NCI-H1048 (cell line): ENCODE results near the gene ANK3.

Source experiments
- DNase-seq: peaks from one replicate; lab custom pipeline; 2025; lab: John Stamatoyannopoulos, UW

Gene ANK3

DNA sequence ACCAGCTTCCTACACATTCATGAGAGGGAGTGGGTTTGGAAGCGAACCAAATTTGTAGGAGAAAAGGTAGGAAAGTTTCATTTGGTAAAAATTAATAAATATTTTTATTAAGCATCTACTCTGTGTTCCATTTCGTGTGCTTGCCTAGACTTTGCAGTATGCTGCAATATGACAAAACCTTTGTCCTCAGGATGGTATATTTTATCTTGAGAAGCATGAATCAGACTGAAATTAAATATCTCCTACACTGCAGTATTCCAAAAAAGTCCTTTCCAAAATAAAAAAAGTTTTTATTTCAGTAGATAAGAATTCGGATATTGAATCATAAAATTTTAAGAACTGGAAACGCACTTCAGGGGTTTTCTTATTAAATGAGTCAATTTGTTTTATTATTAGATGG is 47.7 kb downstream of the ANK3 start:
- no peak for DNase-seq

DNA sequence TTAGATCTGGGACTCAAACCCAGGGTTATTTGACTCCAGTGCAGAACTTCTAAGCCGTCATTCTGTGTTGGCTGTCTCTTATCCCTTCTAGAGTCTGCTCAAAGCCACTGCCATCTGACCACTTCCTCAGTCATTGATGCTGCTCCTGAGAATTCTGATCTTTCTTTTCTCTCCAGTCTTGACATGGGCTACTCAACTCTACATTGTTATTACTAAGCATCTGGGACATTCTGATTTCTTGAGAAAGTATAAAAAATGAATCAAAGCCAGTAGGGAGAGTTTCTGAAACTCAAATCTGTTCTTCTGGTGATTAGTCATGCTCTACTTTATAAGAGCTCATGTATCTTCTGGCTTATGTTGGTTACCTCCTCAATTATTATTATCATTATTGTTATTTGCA is 48.7 kb downstream of the ANK3 start:
- no peak for DNase-seq

DNA sequence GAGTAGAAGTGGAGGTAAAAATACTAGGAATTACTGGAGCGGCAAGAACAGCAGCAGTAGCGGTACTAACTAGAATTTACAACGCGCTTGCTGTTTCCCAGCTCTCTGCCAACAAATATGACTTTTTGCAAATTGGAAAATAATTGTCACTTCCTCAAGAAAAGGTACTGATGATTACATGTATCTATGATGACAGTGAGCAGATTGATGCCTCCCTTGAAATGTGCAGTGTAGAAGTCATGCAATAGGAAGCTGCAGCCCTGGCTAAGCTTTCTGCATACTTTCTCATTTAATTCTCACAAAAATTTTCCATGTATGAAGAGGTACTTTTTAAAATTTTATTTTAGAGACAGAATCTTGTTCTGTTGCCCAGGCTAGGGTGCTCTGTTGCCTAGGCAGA is 49.9 kb downstream of the ANK3 start:
- DNase-seq, result no peak

DNA sequence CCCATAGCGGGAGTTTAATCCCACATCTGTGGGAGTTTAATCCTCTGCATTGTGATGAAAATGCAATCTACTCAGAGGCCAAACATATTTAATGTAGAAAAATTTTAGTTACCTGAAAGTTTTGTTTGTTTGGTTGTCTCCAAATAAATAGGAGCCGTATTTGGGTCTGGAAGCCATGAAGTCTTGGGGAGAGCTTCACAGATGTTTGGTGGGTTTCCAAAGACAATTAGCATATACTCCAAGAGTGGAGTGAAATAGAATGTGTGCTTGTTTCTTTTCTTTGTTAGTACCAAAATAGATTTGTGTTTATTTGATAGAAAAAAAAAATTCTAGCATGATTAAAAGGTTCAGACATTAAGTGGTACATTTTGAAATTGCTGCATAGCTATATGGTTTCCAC is 50.9 kb downstream of the ANK3 start:
- DNase-seq, result no peak

DNA sequence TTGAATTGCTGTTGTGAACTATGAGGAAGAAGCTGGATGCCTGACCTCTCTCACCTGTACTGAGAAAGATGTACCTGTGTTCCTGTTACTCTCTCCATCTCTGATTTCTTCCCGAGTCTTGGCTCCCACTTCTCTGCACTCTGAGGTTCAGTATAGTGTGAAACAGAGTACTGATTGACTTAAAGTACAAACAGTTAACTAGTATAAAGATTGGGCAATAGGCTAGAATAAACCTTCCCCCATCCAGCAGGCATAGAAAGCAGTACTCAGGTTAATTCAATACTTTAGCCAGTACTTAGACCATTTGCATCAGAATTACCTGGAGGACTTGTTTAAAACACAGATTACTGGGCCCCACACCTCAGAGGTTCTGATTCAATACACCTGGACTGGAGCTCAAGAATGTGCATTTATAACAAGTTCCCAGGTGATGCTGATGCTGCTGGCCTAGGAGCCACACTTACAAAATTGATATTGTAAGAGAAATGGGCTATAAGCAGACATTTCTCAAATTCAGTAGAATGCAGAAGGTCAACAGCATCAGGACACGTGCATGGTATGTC is 51.6 kb downstream of the ANK3 start:
- no peak for DNase-seq

DNA sequence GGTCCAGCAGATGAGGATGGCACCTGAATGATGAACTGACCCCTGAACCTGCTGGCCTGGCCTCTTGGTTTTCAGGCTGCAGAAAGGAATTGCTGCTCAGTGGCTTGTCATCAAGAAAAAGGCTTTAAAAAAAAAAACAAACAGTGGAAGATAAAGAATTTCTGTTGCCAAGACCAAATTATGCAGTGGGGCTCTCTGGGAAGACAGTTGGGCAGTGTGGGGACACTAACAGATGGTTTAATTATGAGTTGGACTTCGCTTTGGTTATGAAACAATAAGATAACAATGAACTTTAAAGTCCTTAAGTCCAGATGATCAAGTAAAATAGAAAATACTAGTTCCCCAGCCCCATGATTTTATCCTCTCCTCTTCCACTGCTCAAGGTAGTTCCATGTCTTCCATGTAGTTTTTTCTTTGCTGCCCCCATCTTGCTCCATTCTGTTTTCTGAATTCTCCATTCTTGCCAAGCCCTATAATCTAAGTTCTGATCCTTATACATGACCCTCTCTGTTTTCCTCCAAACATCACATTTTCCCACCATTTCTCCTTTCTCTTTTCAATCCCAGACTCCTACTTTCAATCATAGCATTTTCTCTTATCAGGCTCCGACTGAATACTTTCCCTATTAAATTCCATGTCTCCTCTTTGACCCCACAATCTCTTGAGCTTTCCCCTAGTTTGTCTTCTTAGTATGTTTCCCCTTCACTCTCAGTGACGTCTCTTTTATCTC is 52.6 kb downstream of the ANK3 start:
- DNase-seq, result no peak

DNA sequence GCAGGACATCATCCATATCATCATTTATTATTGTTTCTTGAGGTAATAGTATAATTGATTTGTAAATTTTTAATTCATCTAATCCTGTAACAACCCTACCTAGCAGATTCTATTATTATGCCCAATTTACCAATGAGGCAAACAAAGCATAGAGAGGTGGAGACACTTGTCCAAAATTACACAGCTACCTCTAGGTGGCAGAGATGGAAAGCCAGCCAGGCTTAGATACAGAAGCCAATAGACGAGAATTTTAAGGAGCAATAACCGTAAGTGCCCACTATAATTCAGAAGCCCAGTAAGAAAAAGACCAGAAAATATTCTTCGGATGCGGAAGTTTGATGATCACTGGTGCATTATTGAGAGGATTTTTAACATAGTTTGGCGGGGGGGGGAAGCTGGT is 54.0 kb downstream of the ANK3 start:
- no peak for DNase-seq

DNA sequence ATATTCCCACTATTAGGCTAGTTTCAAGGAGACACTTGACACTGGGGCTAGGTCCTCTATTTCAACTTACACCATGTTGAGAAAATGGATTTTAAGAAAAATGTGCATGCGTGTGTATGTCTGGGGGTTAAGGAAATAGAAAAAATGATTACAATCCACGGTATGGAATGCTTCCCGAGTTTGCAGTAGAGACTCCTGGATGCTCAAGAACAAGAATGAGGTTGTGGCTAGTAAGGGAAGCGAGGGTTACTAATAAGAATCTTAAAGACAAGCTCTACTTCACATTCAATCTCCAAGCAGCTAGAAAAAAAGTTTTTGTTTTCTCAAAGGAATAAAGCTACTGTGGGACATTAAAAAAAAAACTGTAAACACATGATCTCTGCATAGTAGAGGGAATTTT is 54.7 kb downstream of the ANK3 start:
- no peak for DNase-seq

DNA sequence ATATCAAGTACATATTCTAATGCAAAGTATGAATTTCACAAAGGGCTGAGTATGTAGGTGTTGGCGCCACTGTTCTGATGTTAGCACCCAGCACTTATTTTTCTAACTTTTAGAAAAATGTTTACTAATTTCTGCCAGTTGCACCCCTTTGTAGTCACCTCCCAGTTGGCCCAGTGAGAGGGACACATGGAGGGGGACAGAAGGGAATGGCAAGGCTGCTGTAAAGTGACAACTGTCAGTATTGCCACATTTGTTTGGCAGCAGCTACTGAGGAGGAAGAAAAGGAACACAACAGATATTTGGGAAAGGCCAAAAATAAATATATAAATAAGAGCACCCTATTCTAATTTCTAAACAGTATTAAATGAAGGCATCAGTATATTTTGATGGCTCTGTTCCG is 57.3 kb downstream of the ANK3 start:
- DNase-seq, result no peak

DNA sequence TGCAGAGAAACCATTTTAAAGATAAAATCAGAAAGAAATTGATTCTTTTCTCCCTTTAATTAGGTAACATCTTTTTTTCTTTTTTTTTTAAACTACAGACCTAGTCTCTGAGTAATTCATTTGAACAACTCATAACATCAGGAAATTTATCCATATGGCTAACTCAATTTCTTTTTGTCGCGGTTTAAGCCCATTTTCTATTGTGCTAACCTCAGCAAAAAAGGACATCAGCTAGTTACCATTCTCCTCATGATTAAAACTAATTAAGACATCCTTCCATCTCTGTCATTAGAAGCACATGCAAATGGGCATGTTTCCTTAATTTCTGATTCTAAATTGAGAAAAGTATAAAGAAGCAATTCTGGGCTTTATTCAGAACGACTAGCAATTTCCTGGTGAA is 57.8 kb downstream of the ANK3 start:
- no peak for DNase-seq

DNA sequence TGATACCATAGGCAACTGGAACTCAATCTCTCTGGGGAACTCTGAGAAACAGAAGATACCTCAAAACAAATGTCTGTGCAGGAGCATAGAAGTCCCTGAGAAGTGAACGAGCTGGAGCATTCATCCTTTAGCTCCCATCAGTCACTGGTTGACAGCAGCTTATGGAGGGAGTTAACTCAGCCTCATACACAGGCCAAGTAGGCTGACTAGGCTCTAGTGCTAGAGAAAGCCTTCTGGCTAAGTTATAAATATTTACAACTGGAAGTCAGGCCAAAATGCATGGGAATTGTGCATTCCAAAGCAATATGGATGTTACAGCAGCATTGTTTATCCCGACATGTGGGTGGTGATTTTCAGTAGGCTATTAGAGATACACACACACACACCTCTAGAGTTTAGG is 66.5 kb downstream of the ANK3 start:
- DNase-seq, result no peak

DNA sequence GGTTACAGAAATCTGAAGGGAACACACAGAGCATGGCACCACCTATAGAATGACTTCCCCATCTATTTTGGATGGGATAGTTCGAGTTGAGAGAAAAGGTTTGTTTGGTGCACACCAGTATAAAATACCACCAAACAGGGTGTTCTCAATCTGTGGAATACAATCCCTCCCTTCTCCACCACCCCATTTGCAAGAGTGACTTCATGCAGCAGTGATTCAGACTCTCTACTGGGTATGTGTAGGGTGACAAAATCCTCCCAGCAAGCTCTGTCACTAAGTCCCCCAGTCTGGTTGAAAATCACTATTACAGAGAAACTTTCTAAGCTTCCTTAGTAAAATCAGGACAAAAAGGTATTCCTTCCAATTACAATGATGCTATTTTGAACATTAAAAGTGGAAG is 69.0 kb downstream of the ANK3 start:
- no peak for DNase-seq

DNA sequence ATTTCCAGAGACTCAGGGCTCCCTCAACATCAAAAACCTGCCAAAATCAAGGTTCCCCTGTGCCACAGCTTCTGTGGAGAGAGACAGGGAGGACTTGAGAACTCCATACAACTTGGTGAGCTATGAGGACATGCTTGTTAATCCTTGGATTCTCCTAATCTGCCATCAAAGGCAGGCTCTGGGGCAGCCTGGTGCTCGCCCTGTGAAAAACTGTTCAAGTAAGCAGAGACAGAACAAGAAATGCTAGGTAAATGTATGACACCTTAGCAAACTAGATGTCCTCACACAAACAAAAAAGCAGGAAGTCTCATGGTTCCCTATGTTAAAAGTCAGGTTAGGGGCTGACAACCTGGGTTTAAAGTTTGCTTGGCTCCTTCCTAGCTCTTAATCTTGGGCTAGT is 73.6 kb downstream of the ANK3 start:
- no peak for DNase-seq

DNA sequence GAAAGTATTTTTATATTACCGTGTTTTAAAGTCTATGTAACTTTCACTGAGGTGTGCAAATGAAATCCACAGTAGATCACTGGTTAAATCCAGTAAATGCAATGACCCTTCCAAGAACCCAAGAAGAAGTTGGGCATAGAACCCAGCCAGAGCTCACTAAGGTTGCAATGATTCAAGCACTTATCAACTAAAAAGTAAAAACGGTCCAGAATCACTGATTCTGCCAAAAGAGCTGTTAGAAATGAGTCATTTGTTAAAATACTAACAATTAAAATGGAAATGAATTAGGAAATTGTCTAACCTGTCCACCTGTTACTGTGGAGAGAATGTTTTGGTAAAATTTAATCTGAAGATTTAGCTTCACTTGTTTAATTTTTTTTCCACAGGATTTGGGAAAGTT is 74.4 kb downstream of the ANK3 start:
- no peak for DNase-seq

DNA sequence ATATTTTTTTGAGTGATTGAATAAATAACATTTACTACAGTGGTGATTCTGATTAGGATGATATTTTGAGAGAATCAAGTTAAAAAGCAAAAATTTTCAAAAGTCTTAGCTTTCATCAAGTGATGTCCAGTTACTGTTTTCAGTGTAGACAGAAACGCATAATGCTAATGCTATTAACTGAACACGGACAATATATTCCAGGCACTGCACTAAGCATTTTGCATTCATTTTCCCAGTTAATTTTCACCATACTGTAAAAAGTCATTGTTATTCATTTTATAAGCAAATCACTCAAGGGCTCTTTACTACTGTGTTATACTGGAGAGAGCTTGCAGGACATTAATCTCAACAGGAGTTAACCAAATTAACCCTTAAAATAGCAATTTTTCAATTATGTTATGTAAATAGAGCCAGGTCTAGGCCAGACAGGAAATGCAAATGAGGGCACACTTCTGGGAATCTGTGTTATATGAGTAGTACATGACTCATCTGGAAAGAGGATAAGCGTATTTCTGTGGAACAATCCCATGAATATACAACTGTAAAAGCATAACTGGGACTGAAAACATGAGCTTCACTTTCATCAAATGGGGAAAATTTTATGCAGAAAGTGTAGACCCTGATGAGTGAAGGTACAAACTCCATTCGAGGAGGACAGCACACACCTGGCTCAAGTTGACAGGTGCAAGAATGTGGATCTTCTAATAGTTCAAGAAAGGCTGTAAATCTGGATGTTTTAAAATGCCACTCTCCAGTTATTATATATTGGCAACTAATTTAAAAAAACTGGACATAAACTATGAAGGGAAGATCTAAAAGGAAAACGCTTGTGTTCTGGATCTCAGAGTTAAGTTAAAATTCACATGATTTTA is 75.4 kb downstream of the ANK3 start:
- DNase-seq, result peak; percentile 72

DNA sequence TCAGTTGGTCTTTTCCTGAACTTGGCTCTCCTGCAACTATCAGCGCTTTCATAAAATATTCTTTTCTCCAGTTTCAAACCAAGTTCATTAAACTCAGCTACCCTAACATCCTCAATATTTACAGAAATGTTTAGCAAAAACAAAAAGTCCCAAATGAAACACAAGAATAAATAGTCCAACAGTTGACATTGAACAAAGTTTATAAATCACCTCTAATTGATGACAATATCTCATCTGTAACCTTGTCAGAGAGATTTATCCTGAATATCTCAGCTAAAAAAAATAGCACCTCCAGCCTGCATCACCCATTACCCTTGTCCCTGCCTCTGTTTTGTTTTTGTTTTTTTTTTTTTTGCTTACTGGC is 76.1 kb downstream of the ANK3 start:
- DNase-seq, result no peak

DNA sequence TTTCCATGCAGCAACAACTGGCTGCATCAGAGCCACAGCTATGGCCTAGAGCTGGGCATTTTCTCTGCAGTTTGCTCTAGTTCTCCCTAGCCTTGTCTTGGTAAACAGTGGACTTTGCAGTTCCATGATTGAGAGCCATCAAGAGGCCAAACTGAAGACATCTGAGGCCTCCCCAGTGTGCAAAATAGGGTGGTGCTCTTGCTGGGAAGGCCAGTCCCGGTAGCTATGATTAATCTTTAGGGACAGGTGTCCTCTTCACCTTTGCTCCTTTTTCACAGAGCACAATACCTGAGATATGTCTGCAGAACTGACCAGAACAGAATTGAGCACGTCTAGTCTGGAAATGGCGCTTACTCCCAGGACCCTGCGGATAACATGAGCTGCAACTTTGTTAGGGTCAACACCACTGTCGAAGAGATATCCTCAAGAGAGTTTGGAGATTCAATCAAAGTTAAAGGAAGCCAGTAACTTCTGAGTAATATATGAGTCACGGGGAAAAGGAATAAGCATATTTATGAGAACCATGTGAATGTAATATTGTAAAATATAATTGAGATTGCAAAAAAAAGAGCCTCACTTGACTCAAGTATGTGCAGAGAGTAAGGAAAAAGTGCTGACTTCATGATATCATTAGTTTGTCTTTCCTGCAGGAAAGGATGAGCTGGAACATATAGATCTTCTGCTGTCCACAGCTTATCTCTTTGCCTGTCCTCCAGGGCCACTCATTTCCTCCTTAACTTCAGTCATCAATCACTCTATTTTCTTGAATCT is 76.7 kb downstream of the ANK3 start:
- DNase-seq, result no peak

DNA sequence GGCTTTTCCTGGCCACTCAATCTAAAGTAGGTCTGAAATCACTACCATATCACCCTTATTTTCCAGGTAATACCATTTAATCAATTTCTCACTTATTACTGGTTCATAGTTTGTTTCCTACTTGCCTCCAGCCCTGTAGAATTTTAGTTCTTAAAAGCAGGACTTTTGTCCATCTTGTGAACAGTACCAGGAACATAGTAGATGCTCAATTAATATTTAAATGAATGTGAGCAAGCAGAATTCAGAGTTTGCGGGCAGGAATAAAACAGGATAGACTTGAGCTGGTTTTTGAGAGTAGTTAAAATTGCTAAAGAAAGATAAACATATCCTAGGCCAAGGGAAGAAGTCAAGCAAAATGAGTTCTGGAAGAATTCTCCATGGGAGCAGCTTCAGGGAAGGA is 77.9 kb downstream of the ANK3 start:
- DNase-seq, result no peak

DNA sequence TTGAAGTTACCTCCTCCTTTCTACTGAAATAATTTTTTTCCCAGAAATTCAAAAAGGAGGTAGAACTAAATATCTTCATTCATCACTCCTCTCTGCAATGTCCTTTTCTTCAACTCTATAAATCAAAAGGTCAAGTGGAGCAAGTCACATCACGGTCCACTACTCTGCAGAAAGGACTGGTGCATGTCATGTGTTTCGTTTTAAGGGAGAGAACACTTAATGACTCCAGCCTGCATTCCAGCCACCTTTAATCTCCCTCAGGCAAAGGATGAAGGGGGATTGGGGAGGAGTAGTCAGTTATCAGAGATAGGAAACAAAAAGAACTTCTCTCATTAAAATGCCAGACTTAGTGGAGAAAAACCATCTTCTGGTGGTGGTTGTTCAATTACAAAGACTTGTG is 78.9 kb downstream of the ANK3 start:
- DNase-seq, result no peak

DNA sequence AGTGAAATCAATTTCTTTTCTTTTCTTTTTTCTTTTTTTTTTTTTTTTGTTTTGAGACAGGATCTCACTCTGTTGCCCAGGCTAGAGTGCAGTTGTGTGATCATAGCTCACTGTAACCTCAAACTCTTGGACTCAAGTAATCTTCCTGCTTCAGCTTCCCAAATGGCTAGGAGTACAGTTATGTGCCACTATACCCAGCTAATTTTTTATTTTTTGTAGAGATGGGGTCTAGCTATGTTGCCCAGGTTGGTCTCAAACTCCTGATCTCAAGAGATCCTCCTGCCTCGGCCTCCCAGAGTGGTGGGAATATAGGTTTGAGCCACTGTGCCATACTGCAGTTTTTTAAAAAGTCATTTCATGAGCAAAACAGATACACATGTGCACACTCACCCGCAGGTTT is 79.8 kb downstream of the ANK3 start:
- no peak for DNase-seq

DNA sequence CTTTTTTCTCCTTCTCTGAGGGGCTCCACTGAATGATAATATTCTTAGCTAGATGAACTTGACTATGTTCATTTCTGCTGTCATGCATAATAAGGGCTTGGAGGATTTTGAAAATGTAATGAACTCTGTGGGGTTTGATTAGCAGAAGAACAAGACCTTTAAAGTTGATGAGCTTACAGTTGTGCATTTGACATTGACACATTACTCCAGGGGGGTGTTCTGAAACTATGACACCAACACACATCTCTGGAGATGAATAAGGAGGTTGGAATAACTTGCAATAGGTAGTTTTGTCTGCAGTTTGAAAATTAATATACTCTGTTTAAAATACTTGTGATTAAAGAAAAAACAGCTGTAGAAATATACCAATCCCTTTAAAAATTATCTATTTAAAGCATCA is 80.3 kb downstream of the ANK3 start:
- no peak for DNase-seq

DNA sequence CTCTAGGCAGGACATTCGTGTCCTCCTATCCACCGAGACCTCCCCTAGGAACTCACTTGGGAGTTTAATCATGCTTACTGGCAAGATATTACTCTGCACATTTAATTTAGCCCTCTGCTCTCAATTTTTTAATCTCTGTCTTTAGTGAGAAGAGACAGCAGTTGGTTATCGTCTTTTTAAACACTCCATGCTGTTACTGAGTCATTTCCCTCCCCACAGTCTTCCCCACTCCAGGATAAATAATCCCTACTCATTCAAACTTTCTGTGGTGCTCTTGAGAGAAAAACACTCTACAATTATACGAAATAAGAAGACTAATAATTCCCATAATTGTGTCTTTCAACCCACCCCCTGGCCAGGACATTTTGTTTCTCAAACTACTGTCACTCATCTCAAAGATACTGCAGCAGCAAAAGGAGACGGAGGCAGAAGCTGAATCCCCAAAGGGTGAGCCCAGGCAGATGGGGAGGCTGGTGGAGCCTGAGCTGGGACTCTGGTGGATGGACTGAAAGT is 84.2 kb downstream of the ANK3 start:
- DNase-seq, result no peak
